GM23338 (cell line): ENCODE data around the gene OR51T1. TPM values are rescaled to one million over a fixed set of nuclear protein-coding genes. Genes with fewer than 3 reads are reported as not detected.

ENCODE experiments used
- ATAC-seq: fragments of 200-7000 bp; cut with Tn5 transposase; 3 replicates; pipeline ENCODE4 v1.9.1; 2020
- DNase-seq: peaks from one replicate; pipeline ENCODE4 v3.0.0-alpha.2; 2015; ENCODE audit warnings: low spot score
- H2AFZ ChIP-seq: fragments of 200-600 bp; sonication (generic); 2 replicates; pipeline ENCODE4 v1.8.0; 2016; ENCODE audit warnings: antibody characterized with exemption, mild to moderate bottlenecking, moderate library complexity
- H3F3A ChIP-seq: fragments of 200-600 bp; sonication (generic); replicated peaks from 2 replicates; pipeline ENCODE4 v1.8.0; 2017; ENCODE audit warnings: antibody characterized with exemption, mixed run types, low read depth
- H3K27ac ChIP-seq: fragments of 200-600 bp; sonication (generic); 2 replicates; pipeline ENCODE4 v1.6.1; 2016; ENCODE audit warnings: low read depth
- H3K27me3 ChIP-seq: fragments of 200-600 bp; sonication (generic); 2 replicates; pipeline ENCODE4 v1.8.0; 2016; ENCODE audit warnings: mild to moderate bottlenecking, mixed run types, moderate library complexity; ENCODE audit not compliant: insufficient read depth
- H3K36me3 ChIP-seq: fragments of 200-600 bp; sonication (generic); 2 replicates; pipeline ENCODE4 v1.8.0; 2016; ENCODE audit warnings: mild to moderate bottlenecking; ENCODE audit not compliant: insufficient read depth
- H3K4me1 ChIP-seq: fragments of 200-600 bp; sonication (generic); 2 replicates; pipeline ENCODE4 v1.8.0; 2016; ENCODE audit warnings: mild to moderate bottlenecking, moderate library complexity; ENCODE audit not compliant: insufficient read depth
- H3K4me2 ChIP-seq: fragments of 200-600 bp; sonication (generic); 2 replicates; pipeline ENCODE4 v1.7.1; 2017; ENCODE audit warnings: mixed run types
- H3K4me3 ChIP-seq: fragments of 200-600 bp; sonication (generic); 2 replicates; pipeline ENCODE4 v1.6.1; 2016; ENCODE audit warnings: mixed run types
- H3K79me2 ChIP-seq: fragments of 200-600 bp; sonication (generic); replicated peaks from 2 replicates; pipeline ENCODE4 v1.8.0; 2017; ENCODE audit warnings: mild to moderate bottlenecking; ENCODE audit not compliant: insufficient read depth
- H3K9me2 ChIP-seq: fragments of 200-600 bp; sonication (generic); 2 replicates; pipeline ENCODE4 v1.8.0; 2017; ENCODE audit not compliant: insufficient read depth
- H4K20me1 ChIP-seq: fragments of 200-600 bp; sonication (generic); replicated peaks from 2 replicates; pipeline ENCODE4 v1.8.0; 2017; ENCODE audit warnings: mild to moderate bottlenecking; ENCODE audit not compliant: insufficient read depth
- H3K27ac Mint-ChIP-seq: 2 replicates; pipeline ENCODE4 v1.8.0; 2020; ENCODE audit warnings: inconsistent platforms, mild to moderate bottlenecking, moderate library complexity, mixed read lengths
- H3K27me3 Mint-ChIP-seq: 3 replicates; pipeline ENCODE4 v1.8.0; 2022; ENCODE audit warnings: low read depth, mild to moderate bottlenecking, moderate library complexity, mixed read lengths, inconsistent platforms; ENCODE audit not compliant: insufficient read depth, poor library complexity
- H3K36me3 Mint-ChIP-seq: 3 replicates; pipeline ENCODE4 v1.8.0; 2021; ENCODE audit warnings: low read depth, mild to moderate bottlenecking, inconsistent platforms, moderate library complexity, mixed read lengths
- H3K4me1 Mint-ChIP-seq: 3 replicates; pipeline ENCODE4 v1.8.0; 2020; ENCODE audit warnings: mild to moderate bottlenecking, inconsistent platforms, mixed read lengths
- H3K4me3 Mint-ChIP-seq: 3 replicates; pipeline ENCODE4 v1.8.0; 2021; ENCODE audit warnings: moderate library complexity, mild to moderate bottlenecking, inconsistent platforms, mixed read lengths
- H3K9me3 Mint-ChIP-seq: 3 replicates; pipeline ENCODE4 v1.8.0; 2020; ENCODE audit warnings: moderate library complexity, mild to moderate bottlenecking, inconsistent platforms, mixed read lengths
- CREB1 ChIP-seq: fragments of 250-450 bp; sonication (Bioruptor Pico); IDR thresholded peaks from 2 replicates; pipeline ENCODE4 v1.5.0; 2020; ENCODE audit warnings: low read depth, mild to moderate bottlenecking, moderate library complexity
- ETS1 ChIP-seq: IDR thresholded peaks from 2 replicates; pipeline ENCODE4 v1.6.1; 2016; ENCODE audit warnings: antibody characterized with exemption
- EZH2 ChIP-seq: fragments of 200-600 bp; sonication (generic); IDR thresholded peaks from one replicate; pipeline ENCODE4 v1.8.0; 2017; ENCODE audit warnings: antibody characterized with exemption, mild to moderate bottlenecking, low read depth; ENCODE audit not compliant: unreplicated experiment
- EZH2phosphoT487 ChIP-seq: fragments of 200-600 bp; sonication (generic); IDR thresholded peaks from one replicate; pipeline ENCODE4 v1.8.1; 2018; ENCODE audit warnings: antibody characterized with exemption; ENCODE audit not compliant: unreplicated experiment
- NANOG ChIP-seq: IDR thresholded peaks from 2 replicates; pipeline ENCODE4 v1.6.1; 2016; ENCODE audit warnings: antibody characterized with exemption, borderline replicate concordance
- POLR2AphosphoS5 ChIP-seq: IDR thresholded peaks from 2 replicates; pipeline ENCODE4 v1.6.1; 2016; ENCODE audit warnings: antibody characterized with exemption, low read depth
- REST ChIP-seq: IDR thresholded peaks from one replicate; pipeline ENCODE4 v1.6.1; 2018; ENCODE audit warnings: antibody characterized with exemption; ENCODE audit not compliant: unreplicated experiment
- ZNF331 ChIP-seq: fragments of 250-450 bp; sonication (Bioruptor Pico); IDR thresholded peaks from 2 replicates; pipeline ENCODE4 v1.5.0; 2020; ENCODE audit warnings: low read depth, mild to moderate bottlenecking, moderate library complexity
- long read RNA-seq: library from polyadenylated mRNA; unstranded; transcript quantifications from one replicate; pipeline ENCODE4 v2.0.0, GENCODE V29; 2020; ENCODE audit not compliant: unreplicated experiment
- polyA plus RNA-seq: library from polyadenylated mRNA; unstranded; fragments of >200 nt; fragmentation: Nextera tagmentation; extraction: Ambion mirVana; gene quantifications from 2 replicates; pipeline ENCODE4 v1.2.1, GENCODE V29; 2016
- total RNA-seq: library from RNA; depleted of rRNA; stranded (reverse); fragments of >200 nt; shearing (Covaris generic); gene quantifications from 2 replicates; pipeline ENCODE4 v1.2.3, GENCODE V29; 2014; rRNA removed

The OR51T1 gene
- total RNA-seq (not detected in 2 replicates), polyA plus RNA-seq (not detected in 2 replicates)
- long read RNA-seq = 0 reads

GRCh38 chr11:4881860-4882500 is at the start of gene OR51T1:
TSS of gene OR51T1 (plus strand) at chr11:4881900. CDS start at chr11:4881900, 0 bp downstream.
- H3K9me2 ChIP-seq = no peaks in the 10 kb centered on the region
- H4K20me1 ChIP-seq = no peaks in the 10 kb centered on the region
- H3K27ac ChIP-seq = no peak within 1 kb of the TSS
- peaks cover 3% of the 10 kb centered on the region for H3K27me3 Mint-ChIP-seq
- no peak within 1 kb of the TSS for H3K4me3 Mint-ChIP-seq
- TF ChIP-seq EZH2phosphoT487 (no peak), EZH2 (no peak), REST (no peak), CREB1 (CRISPR knock-in tag) (no peak), NANOG (no peak), POLR2AphosphoS5 (no peak), ZNF331 (CRISPR knock-in tag) (no peak), ETS1 (no peak)
- no peaks in the 10 kb centered on the region for H3K36me3 Mint-ChIP-seq
- ATAC-seq (no peak), DNase-seq (no peak)
- no peak within 1 kb of the TSS for H3K4me3 ChIP-seq
- no peak within 1 kb of the TSS for H3K27ac Mint-ChIP-seq
- no peaks in the 10 kb centered on the region for H3K4me1 ChIP-seq
- H3K27me3 ChIP-seq = no peaks in the 10 kb centered on the region
- no peaks in the 10 kb centered on the region for H3F3A ChIP-seq
- no peaks in the 10 kb centered on the region for H3K9me3 Mint-ChIP-seq
- H3K36me3 ChIP-seq = no peaks in the 10 kb centered on the region
- 0 out of 3 replicates have a peak, but pooled peaks cover 3% of the 10 kb centered on the region for H3K4me1 Mint-ChIP-seq
- H3K4me2 ChIP-seq = no peak within 1 kb of the TSS
- no peaks in the 10 kb centered on the region for H3K79me2 ChIP-seq
- H2AFZ ChIP-seq = no peak within 1 kb of the TSS

DNA sequence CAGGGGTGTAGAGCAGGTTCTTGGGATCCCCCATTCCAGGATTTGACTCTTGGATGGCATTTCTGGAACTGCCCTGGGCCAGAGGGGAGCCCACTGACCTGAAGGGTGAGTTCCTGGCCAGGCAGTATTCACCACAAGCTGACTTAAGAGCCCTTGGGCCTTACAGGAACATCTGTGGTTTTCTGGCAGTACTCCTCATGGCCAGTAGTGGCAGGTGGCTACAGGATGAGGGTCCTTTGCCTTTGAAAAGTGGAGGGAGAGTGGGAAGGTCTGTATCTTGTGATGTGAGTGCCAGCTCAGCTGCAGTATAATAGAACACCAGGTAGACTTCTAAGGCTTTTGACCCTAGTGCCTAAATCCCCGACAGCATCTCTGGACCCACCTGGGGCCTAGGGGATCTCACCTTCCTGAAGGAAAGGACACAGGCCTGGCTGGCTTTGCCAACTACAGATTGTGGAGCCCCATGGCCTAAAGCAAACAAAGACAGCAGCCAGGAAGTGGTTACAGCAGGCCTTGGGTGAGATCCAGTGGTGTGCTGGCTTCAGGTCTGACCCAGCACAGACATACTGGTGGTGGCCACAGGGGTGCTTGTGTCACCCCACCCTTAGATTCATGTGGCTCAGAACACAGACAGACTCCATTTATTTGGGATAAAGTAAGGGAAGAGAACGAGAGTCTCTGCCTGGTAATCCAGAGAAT is 41.7 kb upstream of the OR51T1 start:
- ATAC-seq (peak; percentile 67), DNase-seq (peak; percentile 13)
- no peaks in the 10 kb centered on the region; the same call in 2 of the 3 replicates for H3K36me3 Mint-ChIP-seq
- no peaks in the 10 kb centered on the region for H3K27me3 ChIP-seq
- no peak overlapping the region for H2AFZ ChIP-seq
- H3F3A ChIP-seq = no peaks in the 10 kb centered on the region
- no peaks in the 10 kb centered on the region for H3K79me2 ChIP-seq
- H3K4me3 Mint-ChIP-seq = no peak overlapping the region
- no peaks in the 10 kb centered on the region for H3K27me3 Mint-ChIP-seq
- no peak overlapping the region for H3K27ac Mint-ChIP-seq
- no peaks in the 10 kb centered on the region for H4K20me1 ChIP-seq
- no peak overlapping the region for H3K27ac ChIP-seq
- H3K4me1 ChIP-seq = no peaks in the 10 kb centered on the region
- H3K4me3 ChIP-seq = no peak overlapping the region
- H3K4me1 Mint-ChIP-seq = no peaks in the 10 kb centered on the region
- H3K9me3 Mint-ChIP-seq = 0 out of 3 replicates have a peak, but pooled peaks cover 4% of the 10 kb centered on the region
- H3K9me2 ChIP-seq = 0 out of 2 replicates have a peak, but pooled peaks cover 3% of the 10 kb centered on the region
- H3K36me3 ChIP-seq = no peaks in the 10 kb centered on the region; the same call in 1 of the 2 replicates
- H3K4me2 ChIP-seq = no peak overlapping the region
- no peak for TF ChIP-seq CREB1 (CRISPR knock-in tag)
- TF ChIP-seq NANOG = no peak
- no peak for TF ChIP-seq ETS1
